Transverse colon (tissue), 4 donors: Measurements from ENCODE around the gene RASSF7.

Experiments
- CTCF ChIP-seq, 5 experiments: fragments of 200-600 bp in 3 of 5; fragments of 450-650 bp in 2 of 5; sonication (generic) in 3 of 5; IDR thresholded peaks; 1 replicate in 2 of 5; 2 replicates in 3 of 5; pipeline ENCODE4 v1.5.1; 2016 to 2017; ENCODE audit warnings: antibody characterized with exemption in 5 of 5, inconsistent platforms in 3 of 5, mild to moderate bottlenecking in 2 of 5, moderate library complexity in 1 of 5
- EP300 ChIP-seq: sonication (generic); formaldehyde crosslinking; IDR thresholded peaks from one replicate; pipeline ENCODE4 v1.6.1; 2017; ENCODE audit warnings: antibody characterized with exemption, low read depth
- POLR2A ChIP-seq: fragments of 450-650 bp; IDR thresholded peaks from one replicate; pipeline ENCODE4 v1.6.1; 2016; ENCODE audit warnings: antibody characterized with exemption, mild to moderate bottlenecking, moderate library complexity
- POLR2AphosphoS5 ChIP-seq, 3 donors: sonication (generic); formaldehyde crosslinking; IDR thresholded peaks; one replicate each; pipeline ENCODE4 v1.6.1; 2016; ENCODE audit warnings: antibody characterized with exemption in 3 of 3

- TF ChIP-seq POLR2AphosphoS5 (IDR thresholded peaks at IDR 0.05) (no peak), EP300 (no peak), POLR2A (no peak), CTCF (IDR thresholded peaks at IDR 0.05) (no peak)
Observed at GRCh38 chr11:529728-530411, 30.9 kb upstream of the RASSF7 start.
